ENCODE data around the gene FAAP20. TPM values are rescaled to one million over a fixed set of nuclear protein-coding genes. Genes with fewer than 3 reads are reported as not detected.

Gene FAAP20
- total RNA-seq, 4 donors from 2014 or later, result 19.4 to 84.5 (median 34.9) TPM

DNA sequence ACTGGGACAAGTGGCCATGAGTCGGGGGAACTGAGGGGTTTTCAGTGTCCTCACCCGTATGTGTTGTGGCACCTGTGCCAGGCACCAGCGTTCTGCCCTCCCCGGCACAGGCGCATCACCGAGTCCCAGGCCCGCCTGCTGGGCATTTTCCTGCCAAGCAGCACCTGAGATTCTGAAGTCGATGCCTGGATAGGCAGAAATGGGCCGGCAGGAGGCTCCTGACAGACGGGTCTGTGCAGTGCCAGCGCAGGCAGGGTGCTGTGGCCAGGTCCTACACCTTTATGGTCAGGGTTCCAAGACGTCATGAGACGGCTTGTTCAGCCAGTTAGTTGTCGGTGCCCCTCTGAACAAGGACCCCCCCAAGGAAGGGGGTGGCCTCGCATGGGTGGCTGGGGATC is 10.6 kb downstream of the FAAP20 start:
- Histone ChIP-seq H3K4me3 (no peak overlapping the region), H3K27ac (no peak overlapping the region), H3K9me3 (no peaks in the 10 kb centered on the region), H3K36me3 (no peaks in the 10 kb centered on the region), H3K27me3 (no peaks in the 10 kb centered on the region), H3K4me1 (peaks cover 0 to 5% (median under 1%) of the 10 kb centered on the region in 4 donors)
- in situ Hi-C loops (cut with MboI; ENCODE audit: low pct_ligation_motif_present in 1 of 4, low pct_unique_long_range_greater_than_20kb in 1 of 4, low sequenced_read_pairs in 3 of 4) (loop anchor here in 2 of 4 donors (25.0 kb wide), 2 partner anchors 353 to 603 kb away; partner anchors contain the start of genes HES5 (in 1 of the 2) and PANK4 (in 1 of the 2)), intact Hi-C loops (cut with DNase I; ENCODE audit: low total_unique reads) (loop anchor here (5.0 kb wide), 1 partner anchor 42 kb away; no protein-coding TSS in a partner anchor)
- no peak for DNase-seq
- WGBS, 2 donors (ENCODE audit: low coverage in 1 of 2), result 93% methylated on average over 15 of the region's 15 CpGs; no CpG with 5 or more reads in 1 of the 2 donors
- TF ChIP-seq POLR2AphosphoS5 (IDR thresholded peaks at IDR 0.05) (no peak), POLR2A (IDR thresholded peaks at IDR 0.05) (no peak), CTCF (IDR thresholded peaks at IDR 0.05) (no peak), EP300 (IDR thresholded peaks at IDR 0.05; ENCODE audit: low read depth) (no peak)

DNA sequence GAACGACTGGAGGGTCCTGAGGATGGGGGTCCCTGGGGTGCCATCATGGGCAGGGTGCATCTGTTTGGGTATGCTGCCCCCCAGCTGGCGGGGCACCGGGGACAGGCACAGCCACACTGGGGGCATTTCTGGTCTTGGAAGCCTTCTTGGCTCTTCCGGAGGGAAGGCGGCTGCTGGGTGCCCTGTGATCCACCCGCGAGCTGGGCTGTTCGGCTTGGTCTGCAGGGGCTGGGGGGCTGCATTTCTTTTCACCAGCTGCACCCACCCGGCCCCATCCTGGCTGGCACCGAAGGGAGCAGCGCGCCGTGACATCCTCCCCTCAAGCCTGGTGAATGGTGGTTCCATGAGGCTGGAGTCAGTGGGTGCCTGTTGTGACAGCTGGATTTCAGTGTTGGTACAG is 12.2 kb downstream of the FAAP20 start:
- no peak for DNase-seq
- in situ Hi-C loops (cut with MboI; ENCODE audit: low pct_ligation_motif_present in 1 of 4, low pct_unique_long_range_greater_than_20kb in 1 of 4, low sequenced_read_pairs in 3 of 4), result loop anchor here in 2 of 4 donors (25.0 kb wide), 2 partner anchors 355 to 605 kb away; partner anchors contain the start of genes HES5 (in 1 of the 2) and PANK4 (in 1 of the 2)
- intact Hi-C loops (cut with DNase I; ENCODE audit: low total_unique reads), result loop anchor here (5.0 kb wide), 1 partner anchor 40 kb away; no protein-coding TSS in a partner anchor
- no peak for TF ChIP-seq POLR2A (IDR thresholded peaks at IDR 0.05)
- no peak for TF ChIP-seq CTCF (IDR thresholded peaks at IDR 0.05)
- TF ChIP-seq POLR2AphosphoS5 (IDR thresholded peaks at IDR 0.05), result no peak
- TF ChIP-seq EP300 (IDR thresholded peaks at IDR 0.05; ENCODE audit: low read depth), result no peak
- WGBS, 2 donors (ENCODE audit: low coverage in 1 of 2), result 91% methylated on average over 12 of the region's 13 CpGs; no CpG with 5 or more reads in 1 of the 2 donors
- peaks cover 0 to under 1% (median 0%) of the 10 kb centered on the region in 4 donors for H3K4me1 ChIP-seq
- H3K27ac ChIP-seq, result no peak overlapping the region
- no peaks in the 10 kb centered on the region for H3K9me3 ChIP-seq
- H3K4me3 ChIP-seq, result no peak overlapping the region
- no peaks in the 10 kb centered on the region for H3K36me3 ChIP-seq
- H3K27me3 ChIP-seq, result no peaks in the 10 kb centered on the region

DNA sequence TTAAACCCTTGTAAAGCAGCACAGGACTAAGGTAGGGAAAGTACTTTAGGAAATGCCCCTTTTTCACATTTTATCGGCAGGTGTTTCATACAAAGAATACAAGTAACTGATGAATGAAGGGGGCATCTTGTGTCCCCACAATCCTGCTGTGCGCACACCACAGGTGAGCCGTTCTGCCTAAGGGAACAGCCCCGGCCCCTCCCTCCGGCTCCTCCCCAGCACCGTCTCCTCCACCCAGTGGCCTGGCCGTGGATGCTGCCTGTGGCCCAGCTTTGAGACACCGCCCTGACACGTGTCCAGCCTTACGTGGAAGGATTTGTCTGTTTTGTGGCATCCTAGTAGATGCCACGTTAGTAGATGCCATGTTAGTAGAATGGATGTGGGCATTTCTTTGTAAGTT is 12.8 kb downstream of the FAAP20 start:
- Histone ChIP-seq H3K27ac (no peak overlapping the region), H3K4me3 (no peak overlapping the region), H3K4me1 (no peaks in the 10 kb centered on the region), H3K9me3 (no peaks in the 10 kb centered on the region), H3K27me3 (no peaks in the 10 kb centered on the region), H3K36me3 (no peaks in the 10 kb centered on the region)
- TF ChIP-seq POLR2AphosphoS5 (IDR thresholded peaks at IDR 0.05) (no peak), POLR2A (IDR thresholded peaks at IDR 0.05) (no peak), EP300 (IDR thresholded peaks at IDR 0.05; ENCODE audit: low read depth) (no peak), CTCF (IDR thresholded peaks at IDR 0.05) (no peak)
- intact Hi-C loops (cut with DNase I; ENCODE audit: low total_unique reads) (loop anchor here (5.0 kb wide), 1 partner anchor 39 kb away; no protein-coding TSS in a partner anchor), in situ Hi-C loops (cut with MboI; ENCODE audit: low pct_ligation_motif_present in 1 of 4, low pct_unique_long_range_greater_than_20kb in 1 of 4, low sequenced_read_pairs in 3 of 4) (loop anchor here in 2 of 4 donors (25.0 kb wide), 2 partner anchors 356 to 606 kb away; partner anchors contain the start of genes HES5 (in 1 of the 2) and PANK4 (in 1 of the 2))
- DNase-seq, result no peak
- WGBS, 2 donors (ENCODE audit: low coverage in 1 of 2), result 94 to 100% methylated on average over 1 to 11 of the region's 11 CpGs

- Histone ChIP-seq H3K27me3 (no peaks in the 10 kb centered on the region), H3K4me1 (no peaks in the 10 kb centered on the region), H3K27ac (no peak overlapping the region), H3K9me3 (no peaks in the 10 kb centered on the region), H3K36me3 (no peaks in the 10 kb centered on the region), H3K4me3 (no peak overlapping the region)
- no peak for TF ChIP-seq EP300 (IDR thresholded peaks at IDR 0.05; ENCODE audit: low read depth)
- no peak for TF ChIP-seq POLR2A (IDR thresholded peaks at IDR 0.05)
- no peak for TF ChIP-seq CTCF (IDR thresholded peaks at IDR 0.05)
- no peak for TF ChIP-seq POLR2AphosphoS5 (IDR thresholded peaks at IDR 0.05)
- no peak for DNase-seq
- intact Hi-C loops (cut with DNase I; ENCODE audit: low total_unique reads) (loop anchor here (5.0 kb wide), 1 partner anchor 39 kb away; no protein-coding TSS in a partner anchor), in situ Hi-C loops (cut with MboI; ENCODE audit: low pct_ligation_motif_present in 1 of 4, low pct_unique_long_range_greater_than_20kb in 1 of 4, low sequenced_read_pairs in 3 of 4) (loop anchor here in 2 of 4 donors (25.0 kb wide), 2 partner anchors 356 to 606 kb away; partner anchors contain the start of genes HES5 (in 1 of the 2) and PANK4 (in 1 of the 2))
- 89% methylated on average over 14 of the region's 14 CpGs; no CpG with 5 or more reads in 1 of the 2 donors for WGBS, 2 donors (ENCODE audit: low coverage in 1 of 2)
Observed at GRCh38 chr1:2181271-2181670, 13.3 kb downstream of the FAAP20 start.
